Karpas-422 (cell line): Measurements from ENCODE around the gene BCL6B. TPM values are rescaled to one million over a fixed set of nuclear protein-coding genes. Genes with fewer than 3 reads are reported as not detected.

Experiments
- DNase-seq: peaks from one replicate; pipeline ENCODE4 v3.0.0-alpha.2; 2015
- H2AFZ ChIP-seq: fragments of 200-600 bp; sonication (generic); 2 replicates; pipeline ENCODE4 v1.6.1; 2014; ENCODE audit warnings: antibody characterized with exemption, low read length, mixed read lengths
- H3K27ac ChIP-seq: fragments of 200-600 bp; sonication (generic); 2 replicates; pipeline ENCODE4 v1.5.1; 2014; ENCODE audit warnings: mild to moderate bottlenecking, low read length, moderate library complexity
- H3K27me3 ChIP-seq: fragments of 200-600 bp; sonication (generic); 2 replicates; pipeline ENCODE4 v1.6.1; 2014; ENCODE audit warnings: low read length, mixed read lengths
- H3K36me3 ChIP-seq: fragments of 200-600 bp; sonication (generic); 2 replicates; pipeline ENCODE4 v1.6.1; 2014; ENCODE audit warnings: low read length, mixed read lengths; ENCODE audit not compliant: insufficient read depth
- H3K4me1 ChIP-seq: fragments of 200-600 bp; sonication (generic); 2 replicates; pipeline ENCODE4 v1.6.1; 2014; ENCODE audit warnings: mild to moderate bottlenecking, low read length, mixed read lengths
- H3K4me2 ChIP-seq: fragments of 200-600 bp; sonication (generic); 2 replicates; pipeline ENCODE4 v1.6.1; 2014; ENCODE audit warnings: low read length, low read depth, mild to moderate bottlenecking; ENCODE audit not compliant: poor library complexity, severe bottlenecking
- H3K4me3 ChIP-seq: fragments of 200-600 bp; sonication (generic); 2 replicates; pipeline ENCODE4 v1.5.1; 2014; ENCODE audit warnings: mild to moderate bottlenecking, antibody characterized with exemption, low read length, mixed read lengths
- H3K79me2 ChIP-seq: fragments of 200-600 bp; sonication (generic); 2 replicates; pipeline ENCODE4 v1.6.1; 2014; ENCODE audit warnings: mild to moderate bottlenecking, low read length, mixed read lengths
- H3K9ac ChIP-seq: fragments of 200-600 bp; sonication (generic); 2 replicates; pipeline ENCODE4 v1.6.0; 2014; ENCODE audit warnings: low read length
- H3K9me2 ChIP-seq: fragments of 200-600 bp; sonication (generic), shearing (Covaris generic); replicated peaks from 2 replicates; pipeline ENCODE4 v1.6.0; 2014; ENCODE audit warnings: mild to moderate bottlenecking, low read length, moderate library complexity; ENCODE audit not compliant: insufficient read depth
- H3K9me3 ChIP-seq: fragments of 300-700, 200-600 bp; sonication (generic); 2 replicates; pipeline ENCODE4 v1.6.1; 2014; ENCODE audit warnings: low read length, mixed read lengths
- H4K20me1 ChIP-seq: fragments of 200-600 bp; sonication (generic); 2 replicates; pipeline ENCODE4 v1.6.1; 2014; ENCODE audit warnings: mild to moderate bottlenecking, antibody characterized with exemption, low read length, low read depth; ENCODE audit not compliant: insufficient read depth
- small RNA-seq: library from RNA; depleted of rRNA; stranded (forward); fragments of <200 nt; gene quantifications from one replicate; pipeline ENCODE3, GENCODE V24; 2014
- total RNA-seq: library from RNA; depleted of rRNA; stranded (reverse); fragments of >200 nt; shearing (Covaris generic); gene quantifications from 2 replicates; pipeline ENCODE4 v1.2.3, GENCODE V29; 2014; ENCODE audit warnings: low replicate concordance; rRNA removed

The BCL6B gene
- total RNA-seq, 1 experiment from 2014 or later, result not detected

DNA sequence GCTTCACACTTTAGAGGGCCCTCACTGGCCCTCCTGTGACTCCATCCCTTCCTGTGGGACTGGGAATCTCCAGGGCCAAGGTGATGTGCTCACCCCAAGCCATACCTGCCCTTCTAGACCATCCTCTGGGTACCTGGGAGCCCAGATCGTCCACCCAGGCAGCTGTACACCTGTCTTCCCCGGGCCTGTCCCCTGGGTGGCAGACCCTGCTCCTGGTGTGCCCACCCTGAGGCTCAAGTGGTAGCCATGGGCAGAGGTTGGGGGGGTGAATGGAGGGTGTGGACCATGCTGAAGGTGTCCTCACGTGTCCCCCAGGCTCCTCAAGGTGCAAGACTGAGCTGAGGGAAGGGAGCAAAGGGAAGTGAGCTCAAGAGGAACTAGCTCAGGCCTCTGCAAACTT lies 47.9 kb downstream of the BCL6B start:
- H3K9me2 ChIP-seq, result no peaks in the 10 kb centered on the region
- H3K9me3 ChIP-seq, result no peaks in the 10 kb centered on the region
- no peaks in the 10 kb centered on the region for H3K36me3 ChIP-seq
- no peak for DNase-seq
- no peak overlapping the region for H3K9ac ChIP-seq
- H2AFZ ChIP-seq, result no peak overlapping the region
- H3K4me3 ChIP-seq, result no peak overlapping the region
- H3K4me1 ChIP-seq, result no peaks in the 10 kb centered on the region
- no peaks in the 10 kb centered on the region for H4K20me1 ChIP-seq
- H3K4me2 ChIP-seq, result no peak overlapping the region
- H3K79me2 ChIP-seq, result no peaks in the 10 kb centered on the region
- no peaks in the 10 kb centered on the region for H3K27me3 ChIP-seq
- H3K27ac ChIP-seq, result no peak overlapping the region

GRCh38 chr17:7072406-7072805 lies 49.6 kb downstream of the BCL6B start:
- H4K20me1 ChIP-seq, result no peaks in the 10 kb centered on the region

GRCh38 chr17:7074931-7075330 lies 52.1 kb downstream of the BCL6B start:
- Histone ChIP-seq H3K9ac (no peak overlapping the region), H3K4me1 (no peaks in the 10 kb centered on the region), H3K9me3 (no peaks in the 10 kb centered on the region), H3K4me3 (no peak overlapping the region), H3K9me2 (no peaks in the 10 kb centered on the region), H3K79me2 (no peaks in the 10 kb centered on the region), H3K27me3 (no peaks in the 10 kb centered on the region), H4K20me1 (no peaks in the 10 kb centered on the region), H3K27ac (no peak overlapping the region), H3K4me2 (no peak overlapping the region), H3K36me3 (no peaks in the 10 kb centered on the region), H2AFZ (no peak overlapping the region)
- no peak for DNase-seq

More at GRCh38 chr17:7072406-7072805, 49.6 kb downstream of the BCL6B start:
- Histone ChIP-seq H3K9me2 (no peaks in the 10 kb centered on the region), H3K9ac (no peak overlapping the region), H2AFZ (no peak overlapping the region), H3K79me2 (no peaks in the 10 kb centered on the region), H3K36me3 (no peaks in the 10 kb centered on the region), H3K4me2 (no peak overlapping the region), H3K27ac (no peak overlapping the region), H3K9me3 (no peaks in the 10 kb centered on the region), H3K4me3 (no peak overlapping the region), H3K27me3 (no peaks in the 10 kb centered on the region), H3K4me1 (no peaks in the 10 kb centered on the region)
- no peak for DNase-seq

DNA sequence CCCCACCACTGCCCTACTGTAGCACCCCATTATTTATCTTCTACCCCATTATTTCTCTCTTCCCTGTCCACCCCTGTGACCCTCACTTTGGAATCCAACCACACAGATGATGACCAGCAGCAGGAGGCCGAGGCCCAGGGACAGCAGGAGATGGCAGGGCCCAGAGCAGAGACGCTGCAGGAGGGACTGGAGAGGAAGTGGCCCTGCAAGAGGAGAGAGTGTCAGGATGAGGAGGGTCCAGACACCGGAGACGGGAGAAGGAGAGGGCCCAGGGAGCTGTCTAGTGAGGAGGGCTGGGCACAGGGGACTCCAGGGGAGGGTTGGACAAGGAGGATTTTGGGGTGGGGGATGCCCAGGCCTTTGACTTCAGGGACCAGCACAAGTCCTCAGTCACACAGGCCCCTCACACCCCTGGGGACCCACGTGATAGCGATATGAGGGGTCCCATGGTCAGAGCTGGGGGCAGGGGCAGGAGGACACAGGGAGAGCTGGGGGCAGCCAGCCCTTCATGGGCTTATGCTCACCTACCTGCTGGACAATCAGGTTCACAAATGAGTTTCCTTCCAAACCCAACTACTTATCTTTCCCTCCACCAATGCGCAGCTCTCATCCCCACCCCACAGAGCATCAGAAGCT lies 55.2 kb downstream of the BCL6B start:
- no peaks in the 10 kb centered on the region for H3K36me3 ChIP-seq
- H3K27me3 ChIP-seq, result no peaks in the 10 kb centered on the region
- no peak overlapping the region for H3K27ac ChIP-seq
- no peak overlapping the region for H3K4me3 ChIP-seq
- H3K4me1 ChIP-seq, result no peaks in the 10 kb centered on the region
- no peak for DNase-seq
- H3K79me2 ChIP-seq, result no peaks in the 10 kb centered on the region
- H2AFZ ChIP-seq, result no peak overlapping the region
- no peaks in the 10 kb centered on the region for H3K9me3 ChIP-seq
- no peaks in the 10 kb centered on the region for H4K20me1 ChIP-seq
- no peaks in the 10 kb centered on the region for H3K9me2 ChIP-seq
- no peak overlapping the region for H3K4me2 ChIP-seq
- no peak overlapping the region for H3K9ac ChIP-seq

- H2AFZ ChIP-seq, result no peak overlapping the region
- H3K27ac ChIP-seq, result no peak overlapping the region
- no peaks in the 10 kb centered on the region for H3K36me3 ChIP-seq
- no peaks in the 10 kb centered on the region for H3K79me2 ChIP-seq
- H3K9me3 ChIP-seq, result no peaks in the 10 kb centered on the region
- no peak overlapping the region for H3K4me2 ChIP-seq
- DNase-seq, result no peak
- no peaks in the 10 kb centered on the region for H3K4me1 ChIP-seq
- no peaks in the 10 kb centered on the region for H4K20me1 ChIP-seq
- no peaks in the 10 kb centered on the region for H3K9me2 ChIP-seq
- no peak overlapping the region for H3K4me3 ChIP-seq
- no peaks in the 10 kb centered on the region for H3K27me3 ChIP-seq
- no peak overlapping the region for H3K9ac ChIP-seq
Measured at GRCh38 chr17:7078711-7079110, 55.9 kb downstream of the BCL6B start.

Small RNA genes lying within 50 kb of the gene (small RNA-seq; reads per million reads assigned to genes)
- not detected for gene AC120057.1

Other genes with a start within 250 kb of the BCL6B start
- not detected in 2 replicates for gene FBXO39, start 246.8 kb upstream of the BCL6B start, total RNA-seq
- not detected in 2 replicates for gene TEKT1, start 191.3 kb upstream of the BCL6B start, total RNA-seq
- gene ALOX12, start 27.0 kb upstream of the BCL6B start, total RNA-seq, result not detected in 2 replicates
- 107 and 310 TPM in 2 replicates for gene RNASEK, start 10.4 kb upstream of the BCL6B start, total RNA-seq
- gene SLC16A13, start 13.0 kb downstream of the BCL6B start, total RNA-seq, result 1.3 and 6.0 TPM in 2 replicates
- not detected in 2 replicates for gene SLC16A11, start 21.0 kb downstream of the BCL6B start, total RNA-seq
- gene CLEC10A, start 57.2 kb downstream of the BCL6B start, total RNA-seq, result not detected in 2 replicates
- not detected in 2 replicates for gene ASGR2, start 91.8 kb downstream of the BCL6B start, total RNA-seq
- gene ASGR1, start 156.3 kb downstream of the BCL6B start, total RNA-seq, result 1.2 TPM in 1 of 2 replicates, not detected in the other
- gene DLG4, start 196.8 kb downstream of the BCL6B start, total RNA-seq, result 8.5 and 24.1 TPM in 2 replicates
- gene ACADVL, start 196.9 kb downstream of the BCL6B start, total RNA-seq, result 245 and 371 TPM in 2 replicates
- gene DVL2, start 211.5 kb downstream of the BCL6B start, total RNA-seq, result 75.2 and 117 TPM in 2 replicates
- gene PHF23, start 216.4 kb downstream of the BCL6B start, total RNA-seq, result 36.7 and 69.3 TPM in 2 replicates
- gene GABARAP, start 219.4 kb downstream of the BCL6B start, total RNA-seq, result 218 and 301 TPM in 2 replicates
- 52.6 and 87.8 TPM in 2 replicates for gene CTDNEP1, start 228.7 kb downstream of the BCL6B start, total RNA-seq
- gene ELP5, start 229.2 kb downstream of the BCL6B start, total RNA-seq, result 38.8 and 53.4 TPM in 2 replicates
- not detected in 2 replicates for gene CLDN7, start 239.4 kb downstream of the BCL6B start, total RNA-seq